Muscle layer of duodenum (tissue), 2 donors: ENCODE measurements around the gene PRAMEF11.
"Not testable (repeated sequence)": the region's sequence is repeated elsewhere in the genome, so short reads cannot be mapped to it uniquely, and the experiment has no call there.

ENCODE experiments used
- H3K27ac ChIP-seq: one replicate; pipeline ENCODE4 v1.7.0; 2013; ENCODE audit warnings: mild to moderate bottlenecking, low read length
- H3K27me3 ChIP-seq: one replicate; pipeline ENCODE4 v1.7.0; 2013; ENCODE audit warnings: low read depth, mild to moderate bottlenecking, control low read depth, low read length
- H3K36me3 ChIP-seq, 2 donors: one replicate each; pipeline ENCODE4 v1.7.0; 2013; ENCODE audit warnings: low read length in 2 of 2, control low read depth in 1 of 2, mild to moderate bottlenecking in 1 of 2; ENCODE audit not compliant: insufficient read depth in 2 of 2, control insufficient read depth in 1 of 2
- H3K4me1 ChIP-seq, 2 donors: one replicate each; pipeline ENCODE4 v1.7.0; 2013; ENCODE audit warnings: low read length in 2 of 2, mild to moderate bottlenecking in 2 of 2, control low read depth in 1 of 2, moderate library complexity in 1 of 2; ENCODE audit not compliant: insufficient read depth in 2 of 2, control insufficient read depth in 1 of 2
- H3K4me3 ChIP-seq, 2 donors: one replicate each; pipeline ENCODE4 v1.7.0; 2013; ENCODE audit warnings: low read length in 2 of 2, low read depth in 1 of 2, mild to moderate bottlenecking in 1 of 2
- H3K9me3 ChIP-seq, 2 donors: one replicate each; pipeline ENCODE4 v1.7.0; 2013; ENCODE audit warnings: low read length in 2 of 2, control low read depth in 1 of 2, mild to moderate bottlenecking in 1 of 2; ENCODE audit not compliant: control insufficient read depth in 1 of 2
- donor health status: healthy.

PRAMEF11 gene

GRCh38 chr1:12799730-12800129 lies 31.5 kb downstream of the PRAMEF11 start:
- no peaks in the 10 kb centered on the region for H3K9me3 ChIP-seq
- no peak overlapping the region for H3K27ac ChIP-seq
- no peaks in the 10 kb centered on the region for H3K4me1 ChIP-seq
- no peaks in the 10 kb centered on the region for H3K36me3 ChIP-seq
- H3K27me3 ChIP-seq = no peaks in the 10 kb centered on the region
- H3K4me3 ChIP-seq = no peak overlapping the region

GRCh38 chr1:12798911-12799310 lies 32.3 kb downstream of the PRAMEF11 start:
- no peaks in the 10 kb centered on the region for H3K9me3 ChIP-seq
- no peak overlapping the region for H3K4me3 ChIP-seq
- H3K36me3 ChIP-seq = no peaks in the 10 kb centered on the region
- H3K27ac ChIP-seq = no peak overlapping the region
- H3K4me1 ChIP-seq = no peaks in the 10 kb centered on the region
- H3K27me3 ChIP-seq = no peaks in the 10 kb centered on the region

GRCh38 chr1:12791097-12791496 lies 40.1 kb downstream of the PRAMEF11 start, which contains the start of gene PRAMEF1:
TSS of gene PRAMEF1 (plus strand) at chr1:12791397. CDS start at chr1:12793228, 1,831 bp downstream.
- H3K4me1 ChIP-seq, H3K4me3 ChIP-seq, H3K9me3 ChIP-seq, H3K27me3 ChIP-seq, H3K27ac ChIP-seq, H3K36me3 ChIP-seq: not testable (repeated sequence)

GRCh38 chr1:12784729-12785128 lies 46.5 kb downstream of the PRAMEF11 start:
- not testable (repeated sequence) for H3K27me3 ChIP-seq, H3K4me1 ChIP-seq, H3K27ac ChIP-seq, H3K36me3 ChIP-seq, H3K4me3 ChIP-seq
- peaks cover 0 to 11% of the 10 kb centered on the region in 2 donors for H3K9me3 ChIP-seq

- H3K36me3 ChIP-seq, H3K4me3 ChIP-seq, H3K27ac ChIP-seq, H3K27me3 ChIP-seq, H3K4me1 ChIP-seq: not testable (repeated sequence)
- H3K9me3 ChIP-seq = peaks cover 0 to 11% of the 10 kb centered on the region in 2 donors
Observed at GRCh38 chr1:12783783-12784182, 47.4 kb downstream of the PRAMEF11 start.

GRCh38 chr1:12781488-12781887 lies 49.7 kb downstream of the PRAMEF11 start:
- not testable (repeated sequence) for H3K27ac ChIP-seq, H3K27me3 ChIP-seq, H3K36me3 ChIP-seq, H3K4me1 ChIP-seq, H3K4me3 ChIP-seq
- H3K9me3 ChIP-seq = peaks cover 0 to 11% of the 10 kb centered on the region in 2 donors

GRCh38 chr1:12778907-12779306 lies 52.3 kb downstream of the PRAMEF11 start:
- no peak overlapping the region for H3K27ac ChIP-seq
- peaks cover 0 to 4% of the 10 kb centered on the region in 2 donors for H3K9me3 ChIP-seq
- H3K36me3 ChIP-seq = no peaks in the 10 kb centered on the region
- H3K27me3 ChIP-seq = no peaks in the 10 kb centered on the region
- H3K4me1 ChIP-seq = no peaks in the 10 kb centered on the region
- no peak overlapping the region for H3K4me3 ChIP-seq

GRCh38 chr1:12778061-12778460 lies 53.1 kb downstream of the PRAMEF11 start:
- Histone ChIP-seq H3K27ac (no peak overlapping the region), H3K9me3 (no peaks in the 10 kb centered on the region), H3K4me3 (no peak overlapping the region), H3K4me1 (no peaks in the 10 kb centered on the region), H3K36me3 (no peaks in the 10 kb centered on the region), H3K27me3 (no peaks in the 10 kb centered on the region)

GRCh38 chr1:12776801-12777557 lies 54.2 kb downstream of the PRAMEF11 start:
- Histone ChIP-seq H3K4me3 (no peak overlapping the region), H3K27me3 (no peaks in the 10 kb centered on the region), H3K36me3 (no peaks in the 10 kb centered on the region), H3K4me1 (no peaks in the 10 kb centered on the region), H3K27ac (no peak overlapping the region), H3K9me3 (no peaks in the 10 kb centered on the region)

GRCh38 chr1:12775443-12775842 lies 55.8 kb downstream of the PRAMEF11 start:
- Histone ChIP-seq H3K4me1 (no peaks in the 10 kb centered on the region), H3K4me3 (no peak overlapping the region)

GRCh38 chr1:12774801-12775345 lies 56.3 kb downstream of the PRAMEF11 start:
- Histone ChIP-seq H3K27me3 (no peaks in the 10 kb centered on the region), H3K4me3 (no peak overlapping the region), H3K4me1 (no peaks in the 10 kb centered on the region), H3K27ac (no peak overlapping the region), H3K9me3 (no peaks in the 10 kb centered on the region), H3K36me3 (no peaks in the 10 kb centered on the region)

More at GRCh38 chr1:12775443-12775842, 55.8 kb downstream of the PRAMEF11 start:
- no peaks in the 10 kb centered on the region for H3K27me3 ChIP-seq
- no peaks in the 10 kb centered on the region for H3K36me3 ChIP-seq
- H3K27ac ChIP-seq = no peak overlapping the region
- H3K9me3 ChIP-seq = no peaks in the 10 kb centered on the region
